ENCODE data around the gene ZBTB40. TPM values are rescaled to one million over a fixed set of nuclear protein-coding genes. Genes with fewer than 3 reads are reported as not detected.

Gene ZBTB40
- total and polyA plus RNA-seq, 2 experiments from 2014 or later = 7.3 to 18.1 TPM

DNA sequence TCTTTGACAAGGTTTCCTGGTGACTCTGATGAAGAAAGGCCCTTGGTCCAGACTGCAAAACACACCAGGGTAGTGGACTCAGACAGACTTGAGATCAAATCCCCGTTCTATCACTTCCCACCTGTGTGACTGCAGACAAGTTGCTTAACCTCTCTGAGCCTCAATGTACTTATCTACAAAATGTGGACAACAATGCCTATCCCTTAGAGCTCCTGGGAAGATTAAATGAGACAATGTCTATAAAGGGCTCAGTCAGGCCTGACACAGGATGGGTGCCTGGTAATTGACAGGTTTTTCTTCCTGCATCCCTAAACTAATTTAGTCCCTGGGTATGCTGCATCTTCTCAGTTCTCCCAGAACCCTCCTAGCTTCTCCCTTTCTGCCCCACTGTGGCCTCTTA is 37.9 kb upstream of the ZBTB40 start:
- no peak for DNase-seq (ENCODE audit: low spot score)
- TF ChIP-seq, protein P1, sequence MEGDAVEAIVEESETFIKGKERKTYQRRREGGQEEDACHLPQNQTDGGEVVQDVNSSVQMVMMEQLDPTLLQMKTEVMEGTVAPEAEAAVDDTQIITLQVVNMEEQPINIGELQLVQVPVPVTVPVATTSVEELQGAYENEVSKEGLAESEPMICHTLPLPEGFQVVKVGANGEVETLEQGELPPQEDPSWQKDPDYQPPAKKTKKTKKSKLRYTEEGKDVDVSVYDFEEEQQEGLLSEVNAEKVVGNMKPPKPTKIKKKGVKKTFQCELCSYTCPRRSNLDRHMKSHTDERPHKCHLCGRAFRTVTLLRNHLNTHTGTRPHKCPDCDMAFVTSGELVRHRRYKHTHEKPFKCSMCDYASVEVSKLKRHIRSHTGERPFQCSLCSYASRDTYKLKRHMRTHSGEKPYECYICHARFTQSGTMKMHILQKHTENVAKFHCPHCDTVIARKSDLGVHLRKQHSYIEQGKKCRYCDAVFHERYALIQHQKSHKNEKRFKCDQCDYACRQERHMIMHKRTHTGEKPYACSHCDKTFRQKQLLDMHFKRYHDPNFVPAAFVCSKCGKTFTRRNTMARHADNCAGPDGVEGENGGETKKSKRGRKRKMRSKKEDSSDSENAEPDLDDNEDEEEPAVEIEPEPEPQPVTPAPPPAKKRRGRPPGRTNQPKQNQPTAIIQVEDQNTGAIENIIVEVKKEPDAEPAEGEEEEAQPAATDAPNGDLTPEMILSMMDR (IDR thresholded peaks at IDR 0.05; ENCODE audit: poor library complexity) = no peak
- TF ChIP-seq EZH2 (IDR thresholded peaks at IDR 0.05; ENCODE audit: borderline replicate concordance) (no peak), EZH2phosphoT487 (IDR thresholded peaks at IDR 0.05; ENCODE audit: low read depth, severe bottlenecking, unreplicated experiment) (no peak)
- H3K36me3 ChIP-seq (replicated peaks; ENCODE audit: insufficient read depth, low read depth) = no peaks in the 10 kb centered on the region

DNA sequence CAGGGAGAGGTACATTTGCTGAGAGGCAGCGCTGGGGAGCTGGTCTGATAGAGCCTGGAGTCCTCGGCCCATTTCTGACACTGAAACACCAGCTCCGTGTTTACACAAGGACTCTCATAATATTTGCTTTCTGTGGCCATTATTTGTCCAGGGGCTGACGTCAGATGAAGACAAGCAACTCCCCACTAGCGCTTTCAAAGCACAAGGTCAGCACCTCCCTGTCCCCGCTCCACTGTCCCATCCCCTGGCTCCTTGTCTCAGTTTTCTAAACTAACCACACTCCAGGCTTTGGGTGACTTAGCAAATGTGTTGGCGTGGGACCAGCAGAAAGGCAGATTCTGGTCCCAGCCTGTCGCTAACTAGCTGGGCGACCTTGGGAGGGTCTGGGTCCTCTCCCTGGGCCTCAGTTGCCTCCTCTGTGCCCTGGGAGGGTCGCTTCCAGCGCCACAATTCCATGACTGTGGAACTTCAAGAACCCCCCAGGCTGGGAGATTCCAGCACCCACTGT is 37.4 kb upstream of the ZBTB40 start:
- DNase-seq (ENCODE audit: low spot score) = peak; percentile 79

More for the DNA sequence above, 37.9 kb upstream of the ZBTB40 start:
- Histone ChIP-seq H3K27ac (peak overlapping the region; percentile 94), H4K20me1 (ENCODE audit: insufficient read depth, poor library complexity, severe bottlenecking) (no peaks in the 10 kb centered on the region), H3K9me3 (ENCODE audit: low read depth) (no peaks in the 10 kb centered on the region), H3K27me3 (no peaks in the 10 kb centered on the region), H3K4me3 (no peak overlapping the region), H2AFZ (no peak overlapping the region), H3K4me1 (ENCODE audit: insufficient read depth) (peaks cover 30% of the 10 kb centered on the region), H3K4me2 (no peak overlapping the region), H3K79me2 (no peaks in the 10 kb centered on the region), H3K9me2 (replicated peaks; ENCODE audit: insufficient read depth) (no peaks in the 10 kb centered on the region)
- WGBS (ENCODE audit: low lambda C conversion rate, missing lambda C conversion rate) = 0% methylated on average over 1 of the region's 1 CpG

DNA sequence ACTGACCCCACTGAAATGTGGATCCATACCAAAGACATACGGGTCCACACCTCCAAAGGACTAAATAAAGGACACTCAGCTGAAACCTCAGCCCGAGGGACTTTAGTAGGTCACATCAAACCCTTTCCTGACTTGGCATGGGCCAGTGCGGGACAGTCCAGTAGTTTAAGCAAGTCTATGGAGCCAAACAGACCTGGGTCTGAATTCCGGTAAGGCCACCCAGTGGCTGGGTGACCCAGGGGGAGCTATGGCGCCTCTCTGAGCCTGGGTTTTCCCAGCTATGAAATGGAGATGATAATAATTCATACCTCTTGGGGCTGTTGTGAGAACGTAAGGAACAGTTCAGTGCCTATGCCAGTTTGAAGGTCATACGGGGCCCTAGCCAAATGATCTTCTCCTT is 36.2 kb upstream of the ZBTB40 start:
- no peak for DNase-seq (ENCODE audit: low spot score)
- no peak overlapping the region for H2AFZ ChIP-seq
- no peaks in the 10 kb centered on the region for H3K9me3 ChIP-seq (ENCODE audit: low read depth)
- TF ChIP-seq, protein P1 (IDR thresholded peaks at IDR 0.05; ENCODE audit: poor library complexity) = no peak
- no peak overlapping the region for H3K4me2 ChIP-seq
- 93% methylated on average over 7 of the region's 7 CpGs for WGBS (ENCODE audit: low lambda C conversion rate, missing lambda C conversion rate)
- no peaks in the 10 kb centered on the region for H3K9me2 ChIP-seq (replicated peaks; ENCODE audit: insufficient read depth)
- no peaks in the 10 kb centered on the region for H3K27me3 ChIP-seq
- H3K36me3 ChIP-seq (replicated peaks; ENCODE audit: insufficient read depth, low read depth) = no peaks in the 10 kb centered on the region
- H3K4me3 ChIP-seq = no peak overlapping the region
- H3K79me2 ChIP-seq = no peaks in the 10 kb centered on the region
- no peak overlapping the region for H3K27ac ChIP-seq
- peaks cover 30% of the 10 kb centered on the region for H3K4me1 ChIP-seq (ENCODE audit: insufficient read depth)
- no peaks in the 10 kb centered on the region for H4K20me1 ChIP-seq (ENCODE audit: insufficient read depth, poor library complexity, severe bottlenecking)

More for the DNA sequence above, 37.4 kb upstream of the ZBTB40 start:
- Histone ChIP-seq H3K9me3 (ENCODE audit: low read depth) (no peaks in the 10 kb centered on the region), H3K27me3 (no peaks in the 10 kb centered on the region), H3K27ac (peak overlapping the region; percentile 94), H3K79me2 (no peaks in the 10 kb centered on the region), H3K36me3 (replicated peaks; ENCODE audit: insufficient read depth, low read depth) (no peaks in the 10 kb centered on the region), H3K4me1 (ENCODE audit: insufficient read depth) (peaks cover 30% of the 10 kb centered on the region), H3K9me2 (replicated peaks; ENCODE audit: insufficient read depth) (no peaks in the 10 kb centered on the region), H4K20me1 (ENCODE audit: insufficient read depth, poor library complexity, severe bottlenecking) (no peaks in the 10 kb centered on the region), H2AFZ (no peak overlapping the region), H3K4me2 (peak overlapping the region; percentile 28), H3K4me3 (no peak overlapping the region)
- WGBS (ENCODE audit: low lambda C conversion rate, missing lambda C conversion rate) = 51% methylated on average over 11 of the region's 11 CpGs
- TF ChIP-seq EZH2 (IDR thresholded peaks at IDR 0.05; ENCODE audit: borderline replicate concordance) = no peak

DNA sequence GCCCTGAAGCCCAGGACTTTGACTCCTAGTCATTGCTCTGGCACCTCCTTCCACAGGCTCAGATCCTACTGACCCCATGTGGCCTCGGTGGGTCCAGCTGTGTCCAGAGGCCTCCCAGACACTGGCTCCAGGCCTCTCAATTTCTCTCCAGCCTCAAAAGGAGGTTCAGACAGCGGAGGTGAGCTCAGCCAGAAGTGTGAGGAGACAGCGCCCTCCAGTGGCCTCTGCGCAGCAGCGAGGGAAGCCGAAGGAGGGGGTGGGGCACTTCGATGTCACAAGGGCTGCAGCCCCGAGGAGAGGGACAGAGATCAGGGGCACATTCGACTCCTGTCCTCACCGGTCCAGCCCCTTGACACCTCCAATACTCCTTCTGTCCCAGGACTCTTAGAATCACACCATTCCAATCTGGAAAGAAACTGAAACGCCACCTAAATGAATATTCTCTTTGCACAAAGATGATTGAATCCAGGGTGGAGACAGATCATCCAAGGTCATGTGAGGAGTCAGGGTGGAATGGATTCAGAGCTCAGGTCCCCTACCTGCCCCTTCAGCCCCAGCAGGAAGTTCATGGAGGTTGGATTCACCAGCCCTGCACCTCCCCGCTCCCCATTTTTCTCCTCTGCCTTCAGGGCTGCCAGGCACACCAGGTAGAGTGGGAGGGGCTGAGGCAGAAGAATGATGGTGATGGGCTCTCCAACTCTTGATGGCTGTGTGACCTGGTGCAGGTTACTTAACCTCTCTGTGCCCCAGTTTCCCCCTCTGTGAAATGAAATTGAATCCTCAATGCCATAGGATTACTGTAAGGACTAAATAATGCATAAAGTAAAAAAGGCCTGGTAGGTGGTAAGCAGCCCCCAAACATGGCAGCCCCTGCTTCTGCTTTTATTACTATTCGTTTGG is 34.8 kb upstream of the ZBTB40 start:
- H3K4me1 ChIP-seq (ENCODE audit: insufficient read depth) = peaks cover 30% of the 10 kb centered on the region

More for the DNA sequence above, 34.8 kb upstream of the ZBTB40 start:
- H3K9me3 ChIP-seq (ENCODE audit: low read depth) = no peaks in the 10 kb centered on the region
- H3K27me3 ChIP-seq = no peaks in the 10 kb centered on the region
- no peak overlapping the region for H3K4me3 ChIP-seq
- H3K36me3 ChIP-seq (replicated peaks; ENCODE audit: insufficient read depth, low read depth) = no peaks in the 10 kb centered on the region
- 16% methylated on average over 13 of the region's 13 CpGs for whole genome bisulfite sequencing (ENCODE audit: low lambda C conversion rate, missing lambda C conversion rate)
- no peaks in the 10 kb centered on the region for H4K20me1 ChIP-seq (ENCODE audit: insufficient read depth, poor library complexity, severe bottlenecking)
- no peak overlapping the region for H3K27ac ChIP-seq
- H3K79me2 ChIP-seq = no peaks in the 10 kb centered on the region
- TF ChIP-seq, protein P1 (IDR thresholded peaks at IDR 0.05; ENCODE audit: poor library complexity) = peak; percentile 98
- no peak for TF ChIP-seq EZH2phosphoT487 (IDR thresholded peaks at IDR 0.05; ENCODE audit: low read depth, severe bottlenecking, unreplicated experiment)
- DNase-seq (ENCODE audit: low spot score) = peak; percentile 93
- peak overlapping the region; percentile 69 for H3K4me2 ChIP-seq
- no peak overlapping the region for H2AFZ ChIP-seq
- no peaks in the 10 kb centered on the region for H3K9me2 ChIP-seq (replicated peaks; ENCODE audit: insufficient read depth)

Measured in hepatocyte (in vitro differentiated cells).